Measurements from ENCODE around the gene SLC25A15.
A peak's percentile ranks its signal among the peaks of the same experiment; 100 is the strongest.
"Not testable (repeated sequence)": the region's sequence is repeated elsewhere in the genome, so short reads cannot be mapped to it uniquely, and the experiment has no call there.

SLC25A15 gene

DNA sequence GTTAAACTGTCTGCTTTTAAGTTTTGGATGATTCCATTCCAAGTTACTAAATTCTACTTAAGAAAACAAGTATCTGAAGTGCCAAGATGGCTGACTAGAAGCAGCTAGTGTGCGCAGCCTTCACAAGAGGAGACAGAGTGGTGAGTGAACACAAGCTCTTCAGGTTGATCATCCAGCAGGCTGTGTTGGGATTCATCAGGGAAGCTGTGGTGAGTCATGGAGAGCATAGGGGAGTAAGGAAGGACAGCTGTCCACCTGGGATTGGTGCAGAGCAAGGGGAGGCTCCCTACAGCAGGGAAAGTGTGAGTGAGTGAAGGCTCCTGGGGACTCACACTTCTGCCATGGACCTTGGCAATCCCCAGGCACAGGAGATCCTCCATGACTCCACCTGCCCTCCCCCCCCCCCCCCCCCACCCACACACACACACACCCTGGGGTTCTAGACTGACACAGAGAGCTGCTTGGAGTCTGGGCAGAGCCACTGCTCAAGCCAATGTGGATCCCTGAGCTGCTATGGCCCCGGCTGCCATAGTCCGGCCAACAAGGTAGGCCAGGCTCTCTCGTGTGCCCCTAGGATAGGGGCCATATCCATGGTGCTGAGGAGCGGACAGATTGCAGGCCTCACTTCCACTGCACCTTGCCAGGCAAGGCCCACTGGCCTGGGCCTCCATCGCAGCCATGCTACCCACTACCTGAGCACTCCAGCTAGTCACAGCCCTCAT is 23.5 kb downstream of the SLC25A15 start:
- DNase-seq (ENCODE audit: low read depth): no peak
- TF ChIP-seq, protein P1, sequence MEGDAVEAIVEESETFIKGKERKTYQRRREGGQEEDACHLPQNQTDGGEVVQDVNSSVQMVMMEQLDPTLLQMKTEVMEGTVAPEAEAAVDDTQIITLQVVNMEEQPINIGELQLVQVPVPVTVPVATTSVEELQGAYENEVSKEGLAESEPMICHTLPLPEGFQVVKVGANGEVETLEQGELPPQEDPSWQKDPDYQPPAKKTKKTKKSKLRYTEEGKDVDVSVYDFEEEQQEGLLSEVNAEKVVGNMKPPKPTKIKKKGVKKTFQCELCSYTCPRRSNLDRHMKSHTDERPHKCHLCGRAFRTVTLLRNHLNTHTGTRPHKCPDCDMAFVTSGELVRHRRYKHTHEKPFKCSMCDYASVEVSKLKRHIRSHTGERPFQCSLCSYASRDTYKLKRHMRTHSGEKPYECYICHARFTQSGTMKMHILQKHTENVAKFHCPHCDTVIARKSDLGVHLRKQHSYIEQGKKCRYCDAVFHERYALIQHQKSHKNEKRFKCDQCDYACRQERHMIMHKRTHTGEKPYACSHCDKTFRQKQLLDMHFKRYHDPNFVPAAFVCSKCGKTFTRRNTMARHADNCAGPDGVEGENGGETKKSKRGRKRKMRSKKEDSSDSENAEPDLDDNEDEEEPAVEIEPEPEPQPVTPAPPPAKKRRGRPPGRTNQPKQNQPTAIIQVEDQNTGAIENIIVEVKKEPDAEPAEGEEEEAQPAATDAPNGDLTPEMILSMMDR (IDR thresholded peaks at IDR 0.05; ENCODE audit: low read depth, low read length, missing control alignments): no peak
- no peak overlapping the region for H3K4me3 ChIP-seq (ENCODE audit: low read depth, low read length)

DNA sequence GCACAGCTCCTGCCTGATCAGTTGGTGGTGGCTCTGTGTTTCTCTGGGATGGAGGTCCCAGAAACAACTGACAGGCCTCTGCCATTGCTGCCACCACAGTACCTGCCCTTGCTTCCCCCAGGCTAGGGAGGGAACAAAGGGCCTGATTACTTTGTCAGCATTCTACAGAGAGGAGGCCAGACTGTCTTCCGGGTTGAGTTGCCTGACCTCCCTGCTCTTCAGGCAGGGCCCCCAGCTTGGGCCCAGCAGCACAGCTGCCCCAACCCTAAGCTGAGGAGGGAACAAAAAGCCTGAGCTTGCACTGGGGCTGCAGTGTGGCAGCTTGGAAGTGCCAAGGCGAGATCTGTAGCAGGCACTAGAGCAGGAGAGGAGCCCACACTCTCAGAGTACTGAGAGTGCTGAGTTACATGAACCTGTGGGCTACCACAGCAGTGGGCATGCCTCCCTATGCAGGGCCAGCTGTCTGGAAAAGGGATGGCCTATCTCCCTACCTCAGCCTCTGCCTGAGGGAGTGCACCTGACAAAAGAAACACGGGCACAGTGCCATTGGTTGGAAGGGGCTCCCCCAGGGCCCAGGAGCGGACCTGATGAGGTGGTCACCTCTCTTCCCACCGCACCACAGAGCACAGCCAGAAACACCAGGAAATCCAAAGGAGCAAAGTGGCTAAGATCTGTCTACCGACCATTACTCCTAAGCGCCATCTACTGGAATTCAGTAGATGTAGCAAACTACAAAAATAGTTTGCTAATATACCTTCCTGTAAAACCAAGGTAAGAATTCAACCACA is 24.4 kb downstream of the SLC25A15 start:
- TF ChIP-seq, protein P1 (IDR thresholded peaks at IDR 0.05; ENCODE audit: low read depth, low read length, missing control alignments): peak; percentile 73
- DNase-seq (ENCODE audit: low read depth): no peak
- H3K4me3 ChIP-seq (ENCODE audit: low read depth, low read length): no peak overlapping the region

DNA sequence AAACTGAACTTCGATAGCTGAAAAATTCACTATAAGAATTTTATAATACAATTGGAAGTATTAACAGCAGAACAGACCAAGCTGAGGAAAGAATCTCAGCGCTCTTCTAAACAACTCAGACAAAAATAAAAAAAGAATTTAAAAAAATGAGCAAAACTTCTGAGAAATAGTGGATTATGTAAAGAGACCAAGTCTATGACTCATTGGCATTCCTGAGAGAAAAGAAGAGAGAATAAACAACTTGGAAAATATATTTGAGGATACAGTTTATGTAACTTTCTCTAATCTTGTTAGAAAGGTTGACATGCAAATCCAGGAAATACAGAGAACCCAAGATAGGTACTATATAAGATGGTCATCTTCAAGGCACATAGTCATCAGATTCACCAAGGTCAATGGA is 25.4 kb downstream of the SLC25A15 start:
- DNase-seq (ENCODE audit: low read depth): no peak
- TF ChIP-seq, protein P1 (IDR thresholded peaks at IDR 0.05; ENCODE audit: low read depth, low read length, missing control alignments): no peak
- H3K4me3 ChIP-seq (ENCODE audit: low read depth, low read length): no peak overlapping the region

DNA sequence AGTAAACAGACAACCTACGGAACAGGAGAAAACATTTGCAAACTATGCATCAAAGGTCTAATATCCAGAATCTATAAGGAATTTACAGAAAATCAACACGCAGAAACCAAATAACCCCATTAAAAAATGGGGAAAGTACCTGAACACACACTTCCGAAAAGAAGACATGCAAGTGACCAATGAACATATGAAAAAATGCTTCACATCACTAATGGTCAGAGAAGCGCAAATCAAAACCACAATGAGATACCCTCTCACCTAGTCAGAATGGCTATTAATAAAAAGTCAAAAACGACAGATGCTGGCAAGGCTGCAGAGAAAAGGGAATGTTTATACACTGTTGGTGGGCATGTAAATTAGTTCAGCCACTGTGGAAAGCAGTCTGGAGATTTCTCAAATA is 29.5 kb downstream of the SLC25A15 start:
- no peak for DNase-seq (ENCODE audit: low read depth)
- no peak overlapping the region for H3K4me3 ChIP-seq (ENCODE audit: low read depth, low read length)
- TF ChIP-seq, protein P1 (IDR thresholded peaks at IDR 0.05; ENCODE audit: low read depth, low read length, missing control alignments): no peak

DNA sequence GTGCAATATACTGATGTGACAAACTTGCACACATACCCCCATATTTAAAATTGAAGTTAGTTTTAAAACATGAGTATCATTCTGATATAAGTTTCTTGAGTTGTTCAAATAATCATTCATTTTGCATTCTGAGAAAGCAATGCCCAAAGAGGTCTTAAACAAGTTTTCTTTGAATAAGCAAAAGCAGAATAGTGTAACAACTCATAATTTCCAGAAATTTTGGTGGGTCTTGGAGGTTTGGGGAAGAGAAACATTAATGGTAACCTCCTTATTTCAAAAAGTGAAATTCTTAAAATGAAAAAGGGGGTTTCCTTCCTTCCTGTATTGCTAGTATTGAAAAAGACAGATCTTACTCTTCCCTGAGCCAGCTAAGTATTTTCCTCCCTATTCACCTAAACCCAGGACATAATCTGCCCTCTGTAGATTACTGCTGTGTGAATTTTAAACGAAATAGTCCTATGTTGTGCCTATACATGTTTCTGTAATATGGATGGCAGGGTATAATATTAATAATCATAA is 30.4 kb downstream of the SLC25A15 start:
- TF ChIP-seq, protein P1 (IDR thresholded peaks at IDR 0.05; ENCODE audit: low read depth, low read length, missing control alignments): no peak
- no peak for DNase-seq (ENCODE audit: low read depth)
- H3K4me3 ChIP-seq (ENCODE audit: low read depth, low read length): no peak overlapping the region

DNA sequence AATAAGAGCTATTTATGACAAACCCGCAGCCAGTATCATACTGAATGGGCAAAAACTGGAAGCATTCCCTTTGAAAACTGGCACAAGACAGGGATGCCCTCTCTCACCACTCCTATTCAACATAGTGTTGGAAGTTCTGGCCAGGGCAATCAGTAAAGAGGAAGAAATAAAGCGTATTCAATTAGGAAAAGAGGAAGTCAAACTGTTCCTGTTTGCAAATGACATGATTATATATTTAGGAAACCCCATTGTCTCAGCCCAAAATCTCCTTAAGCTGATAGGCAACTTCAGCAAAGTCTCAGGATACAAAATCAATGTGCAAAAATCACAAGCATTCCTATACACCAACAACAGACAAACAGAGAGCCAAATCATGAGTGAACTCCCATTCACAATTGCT is 50.3 kb downstream of the SLC25A15 start:
- not testable (repeated sequence) for H3K4me3 ChIP-seq (ENCODE audit: low read depth, low read length); DNase-seq (ENCODE audit: low read depth)

DNA sequence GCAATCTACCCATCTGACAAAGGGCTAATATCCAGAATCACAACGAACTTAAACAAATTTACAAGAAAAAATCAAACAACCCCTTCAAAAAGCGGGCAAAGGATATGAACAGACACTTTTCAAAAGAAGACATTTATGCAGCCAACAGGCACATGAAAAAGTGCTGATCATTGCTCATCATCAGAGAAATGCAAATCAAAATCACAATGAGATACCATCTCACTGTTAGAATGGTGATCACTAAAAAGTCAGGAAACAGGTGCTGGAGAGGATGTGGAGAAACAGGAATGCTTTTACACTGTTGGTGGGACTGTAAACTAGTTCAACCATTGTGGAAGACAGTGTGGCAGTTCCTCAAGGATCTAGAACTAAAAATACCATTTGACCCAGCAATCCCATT is 51.5 kb downstream of the SLC25A15 start:
- not testable (repeated sequence) for H3K4me3 ChIP-seq (ENCODE audit: low read depth, low read length); DNase-seq (ENCODE audit: low read depth)

Measured in GM12864 (cell line).